Measurements from ENCODE around the gene HIRA. TPM values are rescaled to one million over a fixed set of nuclear protein-coding genes. Genes with fewer than 3 reads are reported as not detected.

The HIRA gene
- polyA plus RNA-seq, 1 donor from 2014 or later, result 38.1 TPM

GRCh38 chr22:19376247-19376646 is 55.3 kb downstream of the HIRA start:
- Histone ChIP-seq H3K4me3 (ENCODE audit: low read length) (no peak overlapping the region), H3K27me3 (ENCODE audit: insufficient read depth, low read depth, low read length) (no peaks in the 10 kb centered on the region), H3K9ac (ENCODE audit: low read length) (no peak overlapping the region), H3K9me3 (ENCODE audit: low read length) (no peaks in the 10 kb centered on the region), H3K36me3 (ENCODE audit: insufficient read depth, low read length) (peaks cover 9% of the 10 kb centered on the region), H3F3A (ENCODE audit: insufficient read depth, low read length, poor library complexity, severe bottlenecking) (no peaks in the 10 kb centered on the region), H3K9me2 (ENCODE audit: insufficient read depth, low read length) (no peaks in the 10 kb centered on the region), H4K20me1 (ENCODE audit: insufficient read depth) (no peaks in the 10 kb centered on the region), H3K27ac (ENCODE audit: low read length) (no peak overlapping the region), H2AFZ (ENCODE audit: low read depth, low read length) (no peak overlapping the region), H3K4me2 (ENCODE audit: low read length) (no peak overlapping the region), H3K79me2 (replicated peaks; ENCODE audit: insufficient read depth, low read length) (no peaks in the 10 kb centered on the region)
- TF ChIP-seq REST (IDR thresholded peaks at IDR 0.05; ENCODE audit: borderline replicate concordance), result no peak

- H3K9ac ChIP-seq (ENCODE audit: low read length), result no peak overlapping the region
- H3F3A ChIP-seq (ENCODE audit: insufficient read depth, low read length, poor library complexity, severe bottlenecking), result no peaks in the 10 kb centered on the region
- TF ChIP-seq TAF1 (IDR thresholded peaks at IDR 0.05; ENCODE audit: low read depth) (no peak), RAD21 (conservative IDR thresholded peaks at IDR 0.05) (no peak), POLR2AphosphoS5 (IDR thresholded peaks at IDR 0.05) (no peak), EP300 (conservative IDR thresholded peaks at IDR 0.05; ENCODE audit: poor library complexity, severe bottlenecking) (no peak), SMC3 (conservative IDR thresholded peaks at IDR 0.05; ENCODE audit: poor library complexity) (no peak), REST (IDR thresholded peaks at IDR 0.05; ENCODE audit: borderline replicate concordance) (no peak), CTCF (IDR thresholded peaks at IDR 0.05; ENCODE audit: poor library complexity, severe bottlenecking) (no peak), EZH2 (IDR thresholded peaks at IDR 0.05; ENCODE audit: borderline replicate concordance, insufficient read depth, low read length, poor library complexity, severe bottlenecking) (no peak), MXI1 (conservative IDR thresholded peaks at IDR 0.05; ENCODE audit: poor library complexity, severe bottlenecking) (no peak)
- no peaks in the 10 kb centered on the region for H3K79me2 ChIP-seq (replicated peaks; ENCODE audit: insufficient read depth, low read length)
- H3K9me2 ChIP-seq (ENCODE audit: insufficient read depth, low read length), result no peaks in the 10 kb centered on the region
- peaks cover 9% of the 10 kb centered on the region for H3K36me3 ChIP-seq (ENCODE audit: insufficient read depth, low read length)
- no peak overlapping the region for H3K27ac ChIP-seq (ENCODE audit: low read length)
- no peaks in the 10 kb centered on the region for H4K20me1 ChIP-seq (ENCODE audit: insufficient read depth)
- no peaks in the 10 kb centered on the region for H3K9me3 ChIP-seq (ENCODE audit: low read length)
- no peak overlapping the region for H3K4me2 ChIP-seq (ENCODE audit: low read length)
- H2AFZ ChIP-seq (ENCODE audit: low read depth, low read length), result no peak overlapping the region
- no peaks in the 10 kb centered on the region for H3K27me3 ChIP-seq (ENCODE audit: insufficient read depth, low read depth, low read length)
- no peak overlapping the region for H3K4me3 ChIP-seq (ENCODE audit: low read length)
Observed at GRCh38 chr22:19375435-19375834, 56.1 kb downstream of the HIRA start.

Data from neural cell (in vitro differentiated cells).